GM18907 (cell line): ENCODE results near the gene TMEM53.

Experiments used
- ATAC-seq: cut with Tn5 transposase; IDR thresholded peaks from one replicate; pipeline ENCODE4 v1.9.1; 2021; ENCODE audit warnings: mild to moderate bottlenecking, moderate library complexity; ENCODE audit not compliant: unreplicated experiment

The TMEM53 gene

DNA sequence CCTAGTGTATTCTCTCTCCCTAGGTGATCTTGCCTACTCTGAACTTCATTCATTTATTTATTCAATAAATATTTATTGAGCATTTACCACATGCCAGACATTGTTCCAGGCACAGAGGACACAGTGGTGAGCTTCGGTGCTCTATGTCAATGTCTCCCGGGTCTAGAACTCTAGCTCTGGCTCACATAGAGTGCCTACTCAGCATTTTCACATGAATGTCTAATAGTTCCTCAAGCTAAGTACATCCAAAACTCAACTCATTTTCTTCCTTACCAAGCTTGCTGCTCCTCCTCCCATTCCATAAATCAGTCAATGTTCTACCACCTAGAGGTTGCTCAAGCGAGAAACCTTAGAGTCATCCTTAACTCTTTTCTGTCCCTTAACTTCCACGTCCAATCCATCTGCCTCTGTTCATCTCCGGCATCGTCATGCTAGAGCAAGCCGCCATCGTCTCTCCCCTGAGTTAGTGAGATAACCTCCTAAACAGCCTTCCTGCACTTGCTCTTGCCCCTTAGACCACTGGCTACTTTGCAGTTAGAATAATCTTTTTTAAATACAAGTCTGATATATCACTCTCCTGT, 67.5 kb downstream of the TMEM53 start:
- no peak for ATAC-seq

DNA sequence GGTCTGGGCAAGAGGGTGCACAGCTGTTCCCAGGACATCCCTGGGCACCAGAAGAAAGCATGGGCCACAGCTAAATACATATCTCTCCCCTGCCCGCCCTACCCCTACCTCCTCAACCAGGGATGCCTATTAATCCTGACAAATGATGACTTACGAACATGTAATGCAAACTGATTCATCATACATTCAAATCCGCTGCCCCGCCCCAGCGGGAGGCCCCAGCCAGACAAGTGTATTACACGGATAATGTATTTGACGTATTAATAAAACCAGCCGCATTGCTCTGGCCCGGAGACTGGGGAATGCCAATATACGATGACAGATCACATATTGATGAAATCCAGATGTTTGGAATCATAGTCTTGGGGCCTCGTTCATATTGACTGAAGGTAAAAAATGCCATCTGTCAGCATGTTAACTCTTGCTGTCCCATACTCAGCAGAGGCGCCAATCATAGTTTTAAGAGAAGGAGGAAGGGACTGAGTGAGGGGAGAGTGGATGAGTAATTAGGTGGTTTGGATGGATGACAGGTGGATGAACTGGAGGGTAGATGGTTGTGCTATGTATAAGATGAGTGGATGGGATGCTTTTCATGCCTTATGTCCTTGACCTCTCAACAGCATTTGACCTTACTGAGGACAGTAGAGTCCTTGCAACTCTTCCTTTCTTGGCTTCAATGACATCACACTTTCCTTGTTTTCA, 68.2 kb downstream of the TMEM53 start:
- no peak for ATAC-seq

GRCh38 chr1:44604157-44604955, 69.9 kb downstream of the TMEM53 start:
- ATAC-seq: no peak

GRCh38 chr1:44603718-44604117, 70.6 kb downstream of the TMEM53 start:
- no peak for ATAC-seq
